ENCODE measurements around the gene ALG14. TPM values are rescaled to one million over a fixed set of nuclear protein-coding genes. Genes with fewer than 3 reads are reported as not detected.

ALG14 gene
- total RNA-seq, 2 experiments from 2014 or later: 0.08 to 0.52 TPM

DNA sequence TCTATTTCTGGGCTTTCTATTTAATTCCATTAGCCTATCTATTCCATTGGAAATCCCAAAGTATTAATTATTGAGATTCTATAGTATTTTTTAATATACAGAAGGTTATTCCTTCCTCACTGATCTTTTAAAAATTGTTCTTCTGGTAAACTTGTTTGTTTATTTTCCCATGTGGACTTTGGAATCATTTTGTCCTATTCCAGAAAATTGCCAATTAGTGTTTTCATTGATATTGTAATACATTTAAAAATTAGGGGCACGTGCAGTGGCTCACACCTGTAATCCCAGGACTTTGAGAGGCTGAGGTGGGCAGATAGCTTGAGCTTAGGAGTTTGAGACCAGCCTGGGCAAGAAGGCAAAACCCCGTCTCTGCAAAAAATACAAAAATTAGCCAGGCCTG lies 36.0 kb upstream of the ALG14 start:
- Mint-ChIP-seq H3K27ac (no peak overlapping the region), H3K4me1 (ENCODE audit: low read depth) (no peaks in the 10 kb centered on the region), H3K9me3 (no peaks in the 10 kb centered on the region), H3K27me3 (peaks cover 39% of the 10 kb centered on the region), H3K36me3 (ENCODE audit: low read depth) (no peaks in the 10 kb centered on the region), H3K4me3 (no peak overlapping the region)
- H3K27ac ChIP-seq (ENCODE audit: low read depth in 1 of 2, low read length in 2 of 2): no peak overlapping the region
- DNase-seq (no peak), ATAC-seq (ENCODE audit: poor library complexity) (no peak)
- TF ChIP-seq, protein P1, sequence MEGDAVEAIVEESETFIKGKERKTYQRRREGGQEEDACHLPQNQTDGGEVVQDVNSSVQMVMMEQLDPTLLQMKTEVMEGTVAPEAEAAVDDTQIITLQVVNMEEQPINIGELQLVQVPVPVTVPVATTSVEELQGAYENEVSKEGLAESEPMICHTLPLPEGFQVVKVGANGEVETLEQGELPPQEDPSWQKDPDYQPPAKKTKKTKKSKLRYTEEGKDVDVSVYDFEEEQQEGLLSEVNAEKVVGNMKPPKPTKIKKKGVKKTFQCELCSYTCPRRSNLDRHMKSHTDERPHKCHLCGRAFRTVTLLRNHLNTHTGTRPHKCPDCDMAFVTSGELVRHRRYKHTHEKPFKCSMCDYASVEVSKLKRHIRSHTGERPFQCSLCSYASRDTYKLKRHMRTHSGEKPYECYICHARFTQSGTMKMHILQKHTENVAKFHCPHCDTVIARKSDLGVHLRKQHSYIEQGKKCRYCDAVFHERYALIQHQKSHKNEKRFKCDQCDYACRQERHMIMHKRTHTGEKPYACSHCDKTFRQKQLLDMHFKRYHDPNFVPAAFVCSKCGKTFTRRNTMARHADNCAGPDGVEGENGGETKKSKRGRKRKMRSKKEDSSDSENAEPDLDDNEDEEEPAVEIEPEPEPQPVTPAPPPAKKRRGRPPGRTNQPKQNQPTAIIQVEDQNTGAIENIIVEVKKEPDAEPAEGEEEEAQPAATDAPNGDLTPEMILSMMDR (IDR thresholded peaks at IDR 0.05): no peak
- CTCF ChIA-PET: no interaction called here
- H3K27me3 ChIP-seq (ENCODE audit: control insufficient read depth in 1 of 2, insufficient read depth in 2 of 2, low read length in 2 of 2): peaks cover 7 to 8% of the 10 kb centered on the region in 2 experiments
- no peaks in the 10 kb centered on the region for H3K36me3 ChIP-seq (ENCODE audit: insufficient read depth, low read length)
- intact Hi-C loops (cut with DNase I, micrococcal nuclease): no loop called here
- H3K4me1 ChIP-seq (ENCODE audit: insufficient read depth, low read length): no peaks in the 10 kb centered on the region
- POLR2A ChIA-PET: no interaction called here
- no peak overlapping the region for H3K4me3 ChIP-seq (ENCODE audit: low read length)
- no peaks in the 10 kb centered on the region for H3K9me3 ChIP-seq (ENCODE audit: control insufficient read depth in 1 of 2, insufficient read depth in 1 of 2, low read length in 2 of 2)

DNA sequence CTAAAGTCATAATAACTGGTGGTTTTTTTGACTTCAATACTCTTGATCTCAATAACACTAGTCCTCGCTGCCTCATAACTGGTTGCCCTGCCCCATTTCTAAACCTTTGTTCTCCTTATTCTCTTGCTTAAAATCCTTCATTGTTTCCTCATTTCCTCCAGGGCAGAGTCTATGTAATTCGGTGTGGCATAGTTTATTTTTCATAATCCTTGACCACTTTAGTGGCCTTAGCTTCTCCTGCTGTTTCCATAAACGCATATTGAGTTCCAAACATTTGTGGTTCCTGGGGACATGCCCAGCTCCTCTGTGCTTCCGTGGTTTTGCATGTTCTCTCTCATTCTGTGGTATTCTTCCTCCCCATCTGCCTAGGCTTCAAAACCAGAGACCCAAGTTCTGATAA lies 25.4 kb upstream of the ALG14 start:
- ChIA-PET CTCF (no interaction called here), POLR2A (no interaction called here)
- Histone ChIP-seq H3K36me3 (ENCODE audit: insufficient read depth, low read length) (no peaks in the 10 kb centered on the region), H3K4me1 (ENCODE audit: insufficient read depth, low read length) (no peaks in the 10 kb centered on the region), H3K27ac (ENCODE audit: low read depth in 1 of 2, low read length in 2 of 2) (no peak overlapping the region), H3K9me3 (ENCODE audit: control insufficient read depth in 1 of 2, insufficient read depth in 1 of 2, low read length in 2 of 2) (no peaks in the 10 kb centered on the region), H3K27me3 (ENCODE audit: control insufficient read depth in 1 of 2, insufficient read depth in 2 of 2, low read length in 2 of 2) (peaks cover 6 to 11% of the 10 kb centered on the region in 2 experiments), H3K4me3 (ENCODE audit: low read length) (no peak overlapping the region)
- TF ChIP-seq, protein P1 (IDR thresholded peaks at IDR 0.05): no peak
- peaks cover 27% of the 10 kb centered on the region for H3K27me3 Mint-ChIP-seq
- H3K27ac Mint-ChIP-seq: no peak overlapping the region
- H3K4me3 Mint-ChIP-seq: no peak overlapping the region
- intact Hi-C loops (cut with DNase I, micrococcal nuclease): no loop called here
- no peaks in the 10 kb centered on the region for H3K4me1 Mint-ChIP-seq (ENCODE audit: low read depth)
- H3K9me3 Mint-ChIP-seq: no peaks in the 10 kb centered on the region
- H3K36me3 Mint-ChIP-seq (ENCODE audit: low read depth): no peaks in the 10 kb centered on the region
- ATAC-seq (ENCODE audit: poor library complexity): no peak
- no peak for DNase-seq

DNA sequence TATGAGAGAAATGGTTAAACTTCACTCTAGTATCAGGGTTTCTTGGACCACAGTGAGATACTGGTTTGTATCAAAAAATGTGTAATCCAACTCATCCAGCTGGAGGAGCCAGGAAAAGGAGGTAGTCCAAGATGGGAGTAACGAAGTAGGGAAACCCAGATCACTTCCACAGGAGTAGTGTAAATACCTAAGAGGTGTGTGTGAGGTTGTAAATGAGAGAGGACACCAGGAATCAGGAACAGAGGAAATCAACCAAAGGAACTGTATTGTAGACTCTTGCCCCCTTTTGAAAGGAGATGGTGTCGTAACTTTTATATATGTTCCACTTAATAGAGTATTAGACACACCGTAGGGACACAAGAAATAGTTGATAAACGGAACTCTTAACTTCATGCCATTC lies 24.7 kb upstream of the ALG14 start:
- ATAC-seq (ENCODE audit: poor library complexity) (no peak), DNase-seq (no peak)
- H3K27me3 ChIP-seq (ENCODE audit: control insufficient read depth in 1 of 2, insufficient read depth in 2 of 2, low read length in 2 of 2): peaks cover 3 to 11% of the 10 kb centered on the region in 2 experiments
- H3K4me1 ChIP-seq (ENCODE audit: insufficient read depth, low read length): no peaks in the 10 kb centered on the region
- CTCF ChIA-PET: no interaction called here
- no peak overlapping the region for H3K4me3 ChIP-seq (ENCODE audit: low read length)
- H3K27me3 Mint-ChIP-seq: peaks cover 25% of the 10 kb centered on the region
- no peak overlapping the region for H3K27ac ChIP-seq (ENCODE audit: low read depth in 1 of 2, low read length in 2 of 2)
- no peaks in the 10 kb centered on the region for H3K9me3 ChIP-seq (ENCODE audit: control insufficient read depth in 1 of 2, insufficient read depth in 1 of 2, low read length in 2 of 2)
- no peak overlapping the region for H3K4me3 Mint-ChIP-seq
- no peaks in the 10 kb centered on the region for H3K36me3 ChIP-seq (ENCODE audit: insufficient read depth, low read length)
- no peaks in the 10 kb centered on the region for H3K36me3 Mint-ChIP-seq (ENCODE audit: low read depth)
- H3K4me1 Mint-ChIP-seq (ENCODE audit: low read depth): no peaks in the 10 kb centered on the region
- intact Hi-C loops (cut with DNase I, micrococcal nuclease): no loop called here
- H3K9me3 Mint-ChIP-seq: no peaks in the 10 kb centered on the region
- POLR2A ChIA-PET: no interaction called here
- TF ChIP-seq, protein P1 (IDR thresholded peaks at IDR 0.05): no peak
- no peak overlapping the region for H3K27ac Mint-ChIP-seq
